NCI-H1436 treated with DMSO at 0.1 percent for 48 hours (cell line): ENCODE data around the gene RAP1GAP.

ENCODE experiments used
- DNase-seq: peaks from one replicate; lab custom pipeline; 2025; lab: John Stamatoyannopoulos, UW

Gene RAP1GAP

DNA sequence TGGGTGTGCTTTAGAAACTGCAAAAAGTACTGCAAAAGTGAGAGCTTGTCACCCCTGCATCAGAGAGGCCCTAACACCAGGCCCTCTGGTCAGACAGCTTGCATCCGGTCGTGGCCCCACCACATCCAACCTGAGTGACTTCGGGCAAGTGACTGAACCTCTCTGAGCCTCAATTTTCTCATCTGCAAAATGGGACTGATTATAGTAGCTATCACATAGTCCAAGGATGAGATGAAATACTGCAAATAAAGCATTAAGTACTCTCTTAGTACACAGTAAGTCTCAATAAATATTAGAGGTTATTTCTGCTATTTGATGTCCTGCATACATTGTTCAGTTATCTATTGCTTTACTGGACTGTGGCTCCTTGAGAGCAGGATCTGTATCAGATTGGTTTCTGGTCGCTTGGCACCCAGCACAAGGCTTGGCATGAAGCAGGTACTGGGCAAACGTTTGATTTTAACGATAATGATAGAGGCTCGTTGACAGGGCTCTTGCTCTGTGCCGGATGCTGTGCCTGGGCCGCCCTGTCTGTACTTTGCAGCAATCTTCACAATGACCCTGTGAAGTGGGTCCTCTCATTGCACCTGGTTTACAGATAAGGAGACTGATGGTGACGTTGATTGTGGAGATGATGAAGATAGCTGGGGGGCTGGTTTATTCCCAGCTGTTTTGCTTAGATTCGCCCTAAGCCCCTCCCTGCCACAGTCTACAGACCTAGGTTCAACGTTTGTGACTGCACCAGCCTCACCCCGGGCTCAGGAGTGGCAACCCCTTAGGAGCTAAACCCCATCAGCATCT lies 43.6 kb downstream of the RAP1GAP start:
- no peak for DNase-seq

DNA sequence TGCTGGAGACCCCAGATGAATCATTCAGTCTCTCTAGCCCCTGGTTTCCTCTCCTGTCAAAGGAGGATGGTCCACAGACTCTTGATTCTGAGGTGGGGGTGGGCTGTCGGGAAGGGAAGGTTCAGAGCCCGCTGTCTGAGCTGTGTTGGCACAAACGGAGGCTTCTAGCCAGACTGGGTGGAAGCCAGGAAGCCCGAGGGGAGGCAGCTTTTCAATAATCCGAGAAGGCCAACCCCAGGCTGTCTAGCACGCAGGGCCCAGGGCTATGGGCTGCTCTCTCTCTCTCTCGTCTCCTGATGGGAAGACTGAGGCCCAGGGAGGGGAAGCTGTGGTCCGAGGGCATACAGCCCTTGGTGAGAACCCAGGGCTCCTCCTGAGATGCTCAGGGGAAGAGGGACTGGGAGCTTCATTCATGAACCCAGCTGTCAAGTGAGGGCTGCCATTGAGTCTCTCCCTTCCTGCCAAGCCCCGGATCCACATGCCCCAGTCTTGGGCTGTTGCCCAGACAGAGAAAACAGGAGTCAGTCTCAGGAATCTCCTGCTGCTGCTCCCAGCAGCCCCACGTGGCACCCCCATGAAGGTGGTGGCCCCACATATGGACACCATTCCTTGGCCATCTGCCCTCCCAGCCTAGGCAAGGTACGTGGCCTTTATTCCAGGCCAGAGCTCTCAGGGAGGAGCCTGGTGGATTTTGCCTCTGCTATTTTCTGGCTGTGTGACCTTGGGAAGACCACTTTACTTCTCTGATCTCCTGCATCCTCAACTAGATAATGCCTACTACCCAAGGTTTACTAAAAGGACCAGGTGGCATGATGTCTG lies 44.4 kb downstream of the RAP1GAP start:
- no peak for DNase-seq

DNA sequence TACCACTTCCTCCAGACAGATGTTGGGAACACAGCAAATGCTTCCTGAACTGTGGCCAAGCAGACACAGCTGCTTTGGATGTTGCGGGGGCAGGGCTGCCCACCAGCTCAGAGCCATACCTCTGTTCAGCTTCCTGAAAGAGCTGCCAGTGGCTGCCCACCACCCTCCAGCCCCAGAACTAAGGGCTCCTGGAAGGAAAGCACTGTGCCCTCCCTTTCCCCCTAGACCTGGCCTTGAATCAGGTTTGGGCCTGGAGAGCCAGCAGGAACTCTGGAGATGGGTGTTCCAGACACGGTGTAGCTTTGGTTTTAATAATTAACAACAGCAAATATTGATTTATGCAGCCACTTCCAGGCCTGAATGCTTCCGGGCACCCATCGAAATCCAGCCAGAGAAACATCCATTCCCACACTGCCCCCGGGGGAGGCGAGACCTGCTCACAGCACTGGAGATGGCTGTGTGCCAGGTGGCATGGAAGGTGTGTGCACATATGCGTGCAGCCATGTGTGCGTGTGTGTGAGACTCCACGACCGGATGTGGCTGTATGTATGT lies 45.7 kb downstream of the RAP1GAP start:
- no peak for DNase-seq

DNA sequence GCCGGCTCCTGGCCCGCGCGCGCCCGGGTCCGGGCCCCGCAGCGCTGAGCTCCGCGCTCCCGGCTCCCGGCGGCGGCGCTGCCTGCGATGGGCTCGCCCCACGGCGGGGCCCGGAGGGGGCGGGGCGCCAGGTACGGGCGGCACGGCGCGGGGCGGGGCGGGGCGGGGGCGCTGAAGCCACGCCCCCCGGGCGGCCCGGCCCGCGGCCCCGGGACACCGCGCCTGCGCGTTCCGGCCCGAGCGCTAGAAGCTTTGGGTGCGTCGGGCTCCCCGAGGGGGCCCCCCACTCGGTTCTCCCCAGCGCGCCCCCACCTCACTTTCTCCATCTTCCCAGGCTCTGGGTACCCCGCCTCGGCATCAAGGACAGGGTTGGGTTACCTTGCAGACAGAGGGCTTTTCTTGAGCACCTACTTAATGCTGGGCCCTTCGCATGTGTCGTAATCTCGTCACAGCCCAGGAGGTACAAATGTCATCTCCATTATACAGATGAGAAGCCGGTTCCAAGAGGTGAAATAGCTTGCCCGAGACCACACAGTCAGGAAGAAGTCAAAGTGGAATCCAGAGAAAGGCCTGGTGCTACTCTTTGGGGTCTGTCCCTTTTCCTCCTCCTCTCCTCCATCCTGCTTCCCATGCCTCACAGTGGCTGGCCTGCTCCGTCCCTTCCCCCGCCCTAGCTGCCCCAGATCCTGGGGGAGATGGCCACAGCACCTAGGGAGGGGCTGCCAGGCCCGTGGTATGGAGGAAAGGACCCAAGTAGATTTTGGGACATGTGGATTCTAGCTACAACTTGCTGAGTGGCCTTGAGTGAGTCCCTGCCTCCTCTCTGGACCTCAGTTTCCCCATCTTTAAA lies 46.5 kb downstream of the RAP1GAP start:
- DNase-seq: no peak

DNA sequence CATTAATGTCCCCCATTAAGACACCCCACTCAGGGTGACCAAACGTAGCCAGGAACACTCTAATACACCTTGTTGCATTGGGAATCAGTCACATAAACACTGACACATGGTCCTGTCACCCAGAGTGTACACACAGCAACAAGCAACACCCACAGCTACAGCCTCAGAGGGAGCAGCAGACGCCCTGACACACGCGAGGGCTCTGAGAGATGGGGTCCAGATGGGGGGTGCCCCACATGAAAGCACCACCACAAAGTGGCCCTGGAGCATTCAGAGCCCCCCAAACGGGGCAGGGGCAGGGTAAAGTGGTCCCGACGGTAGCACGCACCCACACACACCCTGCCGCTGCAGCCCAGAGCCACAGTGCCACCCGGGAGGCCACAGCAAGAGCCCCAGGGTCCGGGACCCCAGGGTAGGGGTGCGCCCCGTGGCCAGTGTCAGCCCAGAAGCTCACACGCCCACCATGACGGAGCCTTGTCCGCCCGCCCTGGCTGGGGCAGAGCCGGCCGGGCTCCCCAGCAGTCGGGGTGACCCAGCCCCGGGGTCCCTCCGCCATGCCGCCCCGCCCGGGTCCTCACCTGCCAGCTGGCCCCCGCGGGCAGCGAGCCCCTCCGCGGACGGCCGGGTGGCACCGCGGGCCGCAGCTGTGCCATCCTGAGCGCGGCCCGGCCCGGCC lies 47.3 kb downstream of the RAP1GAP start:
- DNase-seq: no peak

DNA sequence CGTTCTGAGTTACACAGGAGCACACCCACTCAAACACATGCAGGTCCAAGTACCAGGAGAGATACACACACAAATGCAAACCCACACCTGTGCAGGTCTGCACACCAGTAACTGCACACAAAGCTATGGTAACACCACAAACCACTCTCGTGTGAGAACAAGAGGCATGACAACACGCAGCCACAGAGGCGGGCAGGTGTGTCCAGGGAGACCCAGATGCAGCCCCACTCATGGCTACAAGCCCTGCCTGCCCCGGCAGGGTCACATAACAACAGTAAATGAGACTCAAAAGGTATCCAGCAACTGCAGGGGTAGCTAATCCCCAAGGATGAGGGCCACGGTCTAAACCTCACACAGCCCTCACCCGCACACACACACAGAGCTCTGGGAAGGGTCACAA lies 48.1 kb downstream of the RAP1GAP start:
- DNase-seq: no peak

DNA sequence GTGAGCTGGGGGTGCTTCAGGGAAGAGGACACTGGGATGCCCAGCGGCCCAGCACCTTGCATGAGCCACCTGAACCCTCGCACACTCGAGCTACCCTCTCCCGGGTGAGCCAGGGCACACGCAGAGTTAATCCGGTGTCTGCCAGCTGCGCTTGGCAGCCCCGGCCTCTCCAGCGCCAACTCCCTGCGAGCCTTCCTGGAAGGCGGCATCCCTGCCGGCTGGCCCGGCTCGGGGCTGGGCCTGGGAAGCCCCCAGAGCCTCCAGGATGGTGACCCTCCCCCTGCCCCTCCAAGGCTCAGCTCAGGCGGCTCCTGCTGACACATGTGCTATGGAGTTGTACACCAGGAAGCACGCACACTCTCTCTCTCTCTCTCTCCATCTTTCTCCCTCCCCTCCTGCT lies 48.7 kb downstream of the RAP1GAP start:
- no peak for DNase-seq

DNA sequence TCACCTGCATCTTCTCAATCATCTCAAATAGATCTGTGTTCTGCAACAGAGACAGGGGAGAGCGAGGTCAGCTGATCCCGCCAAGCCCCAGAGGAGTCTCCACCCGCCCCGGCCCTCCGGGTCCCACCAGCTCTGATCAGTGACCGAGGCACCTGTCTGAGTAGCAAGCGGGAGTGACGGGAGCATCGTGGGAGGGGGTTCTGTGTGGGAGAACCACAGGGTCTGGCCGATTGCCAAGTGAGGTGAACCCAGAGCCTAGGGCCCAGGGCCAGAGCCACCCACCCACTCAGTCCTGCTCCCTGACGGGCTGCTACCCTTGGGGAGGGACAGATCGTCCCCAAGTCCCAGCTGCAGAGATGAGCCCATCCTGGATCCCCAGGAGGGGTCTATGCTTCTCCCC lies 49.1 kb downstream of the RAP1GAP start:
- DNase-seq: no peak

DNA sequence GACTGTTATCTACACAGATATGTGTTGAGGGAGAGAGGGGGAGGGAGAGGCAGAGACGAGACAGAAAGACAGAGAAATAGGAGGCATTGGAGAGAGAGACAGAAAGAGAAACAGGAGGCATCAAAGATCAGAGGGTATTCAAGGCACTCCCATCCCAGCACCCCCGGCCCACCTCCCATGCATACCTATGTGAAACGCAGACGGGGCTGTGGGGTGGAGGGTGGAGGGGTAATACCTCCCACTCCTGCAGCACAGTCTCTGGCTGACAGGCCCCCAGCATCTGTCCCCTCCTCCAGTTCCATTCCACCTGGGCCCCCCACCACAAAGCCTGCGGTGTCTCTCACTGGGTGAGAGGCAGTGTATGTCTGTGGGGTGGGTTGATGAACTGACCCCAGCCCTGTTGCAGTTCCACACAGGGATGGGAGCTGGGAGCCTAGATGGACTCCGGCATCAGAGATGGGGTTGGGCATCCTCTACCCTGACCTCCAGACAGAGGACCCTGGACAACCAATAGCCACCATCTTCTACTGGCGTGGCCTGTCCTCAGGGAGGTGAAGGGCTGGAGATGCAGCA lies 49.7 kb downstream of the RAP1GAP start:
- DNase-seq: no peak

DNA sequence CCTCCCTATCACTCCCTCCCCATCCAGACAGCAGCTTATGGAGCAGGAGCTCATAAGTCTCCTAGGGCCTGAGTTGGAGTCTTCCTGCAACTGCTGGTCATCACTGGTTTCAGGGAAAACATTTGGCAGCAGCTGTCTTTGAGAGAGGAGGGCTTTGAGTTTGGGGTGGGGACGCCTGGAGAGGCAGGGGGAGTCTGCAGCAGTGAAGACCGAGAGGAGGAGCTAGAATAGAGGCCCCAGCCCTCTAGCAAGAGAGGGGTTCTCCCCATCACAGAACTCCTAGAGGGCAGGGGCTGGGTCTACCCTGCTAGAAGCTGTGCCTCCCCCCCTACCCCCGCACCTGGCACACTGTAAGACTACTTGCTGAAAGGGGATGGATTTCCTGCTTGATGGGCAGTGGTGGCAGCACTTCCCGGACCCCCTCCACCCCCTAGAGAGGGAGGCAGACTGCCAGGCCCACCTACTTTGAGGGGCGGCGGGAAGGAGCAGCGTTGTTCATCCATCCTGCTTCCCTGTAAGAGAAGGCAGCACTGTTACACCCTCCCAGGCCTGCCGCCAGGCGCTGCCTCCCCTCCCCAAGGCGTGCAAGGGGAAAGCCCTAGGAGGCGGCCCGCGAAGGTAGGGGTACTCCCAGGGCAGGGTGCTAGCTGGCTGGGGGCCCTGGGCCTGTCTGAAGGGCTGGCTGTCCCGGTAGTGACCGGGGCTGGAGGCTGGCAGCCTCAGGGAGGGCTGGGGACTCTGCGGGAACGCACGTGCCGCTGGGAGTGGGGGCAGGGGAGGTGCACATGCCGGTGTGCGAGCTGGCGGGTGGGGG lies 50.4 kb downstream of the RAP1GAP start:
- DNase-seq: no peak

DNA sequence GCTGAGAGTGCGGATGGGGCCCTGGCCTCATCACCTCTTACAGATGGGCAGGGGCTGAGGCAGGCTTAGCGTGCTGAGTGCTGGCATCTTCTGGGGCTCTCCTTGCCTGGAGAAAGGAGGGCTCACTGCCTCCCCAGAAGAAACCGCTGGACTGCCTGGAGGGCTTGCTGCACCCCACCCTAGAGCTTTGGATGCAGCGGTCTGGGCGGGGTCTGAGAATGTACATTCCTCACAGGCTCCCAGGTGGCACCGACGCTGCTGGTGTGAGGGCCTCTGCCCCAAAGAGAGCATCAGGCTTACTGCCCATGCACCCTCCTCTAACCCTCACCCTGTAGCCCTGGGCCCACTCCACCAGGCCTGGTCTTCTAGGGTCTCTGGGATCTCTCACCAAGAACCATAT lies 51.1 kb downstream of the RAP1GAP start:
- no peak for DNase-seq

DNA sequence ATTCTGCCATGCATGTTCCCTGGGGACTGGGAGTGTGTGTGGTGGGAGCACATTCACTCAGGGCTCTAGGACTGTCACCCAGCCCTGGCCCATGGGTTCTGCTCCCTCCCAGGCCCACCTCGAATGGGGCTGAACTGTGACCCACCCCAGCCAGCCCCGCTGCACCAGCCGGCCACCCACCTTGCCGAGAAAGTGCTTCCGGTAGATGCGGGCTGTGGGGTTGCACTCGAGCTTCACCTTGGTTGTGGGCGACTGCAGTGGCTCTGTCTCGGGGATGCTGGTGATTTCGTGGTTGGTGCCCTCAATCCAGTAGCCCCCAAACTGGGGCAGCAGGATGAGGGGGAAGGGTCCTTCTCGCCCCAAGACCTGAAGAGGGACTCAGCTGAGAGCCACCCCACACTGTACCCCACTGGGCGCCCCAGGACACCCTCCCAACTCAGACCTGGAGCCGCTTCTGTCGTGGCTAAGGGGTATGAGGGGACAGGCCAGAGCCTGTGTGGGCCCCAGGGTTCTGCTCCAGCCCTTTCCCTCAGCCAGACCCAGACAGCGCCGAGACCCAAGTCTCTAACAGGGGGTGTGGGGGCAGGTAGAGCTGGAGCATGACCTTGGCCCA lies 51.9 kb downstream of the RAP1GAP start:
- no peak for DNase-seq

DNA sequence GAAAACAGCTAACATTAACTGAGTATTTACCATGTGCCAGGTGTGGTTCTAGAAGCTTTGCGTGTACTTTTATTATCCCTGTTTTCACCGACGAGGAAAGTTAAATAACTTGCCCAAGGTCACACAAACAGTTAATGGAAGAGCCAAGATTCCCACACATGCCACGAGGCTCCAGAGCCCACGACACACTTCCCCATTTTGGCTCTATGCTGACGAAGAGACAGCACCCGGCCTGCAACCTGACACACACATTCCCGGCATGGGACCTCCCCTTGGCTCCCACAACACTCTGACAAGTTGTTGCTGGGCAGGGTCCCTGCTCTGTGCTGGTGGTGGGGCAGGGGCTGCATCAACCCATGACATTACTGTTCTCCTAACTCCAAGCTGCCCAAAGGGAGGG lies 52.8 kb downstream of the RAP1GAP start:
- DNase-seq: no peak

DNA sequence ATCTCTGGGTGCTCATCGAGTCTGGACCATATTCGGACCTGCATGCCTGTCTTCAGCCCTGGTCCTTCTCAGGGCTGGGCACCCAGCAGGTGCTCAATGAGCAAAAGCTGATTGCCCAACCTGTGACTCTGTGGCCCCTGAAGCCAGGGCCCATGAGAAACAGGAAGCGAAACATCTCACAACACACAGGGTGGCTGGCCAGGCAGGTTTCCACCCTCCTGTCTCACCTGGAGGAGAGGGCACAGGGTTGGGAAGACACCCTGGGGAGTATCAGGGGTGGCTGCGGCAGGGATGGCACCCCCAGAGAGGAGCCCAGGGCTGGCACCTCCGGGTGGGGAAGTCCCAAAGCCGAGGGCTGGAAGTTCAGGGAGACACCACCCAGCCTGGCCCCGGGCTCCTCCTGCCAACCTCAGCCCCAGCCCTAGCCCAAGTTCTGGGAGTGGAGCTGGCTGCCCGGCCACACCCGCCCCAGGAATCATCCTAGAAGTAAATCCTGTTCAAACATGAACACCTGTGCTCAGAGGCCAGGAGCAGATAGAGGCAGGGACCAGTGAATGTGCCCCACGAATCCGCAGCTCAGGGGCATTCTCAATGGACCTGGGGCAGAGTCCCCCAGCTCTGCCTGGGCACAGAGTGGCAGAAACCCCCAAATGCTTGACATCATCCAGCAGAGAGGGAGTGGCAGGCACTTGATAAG lies 54.6 kb downstream of the RAP1GAP start:
- DNase-seq: no peak

DNA sequence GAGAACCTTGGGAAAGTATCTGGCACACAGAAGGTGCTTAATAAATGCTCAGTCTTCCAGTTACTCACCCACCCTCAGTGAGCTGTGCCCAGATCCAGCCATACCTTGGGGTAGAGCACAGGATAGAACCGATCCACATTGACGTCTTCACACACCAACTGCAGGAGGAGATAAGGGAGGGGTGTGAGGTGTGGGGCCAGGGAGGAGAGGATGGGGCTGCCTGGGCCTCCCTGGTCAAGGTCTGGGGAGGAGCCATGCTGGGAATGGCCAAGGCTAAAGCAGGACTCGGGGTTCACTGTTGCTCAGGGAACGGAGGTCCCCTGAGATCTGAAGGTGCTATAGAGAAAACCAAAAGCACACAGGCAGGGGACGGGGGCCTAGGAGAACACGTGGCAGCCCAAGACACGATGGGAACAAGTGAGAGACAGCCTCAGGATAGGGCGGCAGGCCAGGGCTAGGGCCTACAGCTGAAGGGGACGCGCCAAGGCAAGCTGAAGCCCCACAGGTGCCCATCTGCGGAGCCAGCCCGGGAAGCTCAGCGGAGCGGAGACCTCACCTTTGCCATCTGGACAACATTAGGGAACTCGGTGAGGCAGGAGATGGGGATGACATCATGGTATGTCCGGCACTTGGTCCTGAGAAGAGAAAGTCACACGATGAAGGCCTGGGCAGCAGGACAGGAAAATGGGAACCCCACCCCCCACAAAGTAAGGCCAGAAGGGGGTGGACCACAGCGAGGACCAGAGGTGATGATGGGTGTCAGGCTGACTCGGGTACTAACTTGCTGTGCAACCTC lies 55.9 kb downstream of the RAP1GAP start:
- DNase-seq: no peak

DNA sequence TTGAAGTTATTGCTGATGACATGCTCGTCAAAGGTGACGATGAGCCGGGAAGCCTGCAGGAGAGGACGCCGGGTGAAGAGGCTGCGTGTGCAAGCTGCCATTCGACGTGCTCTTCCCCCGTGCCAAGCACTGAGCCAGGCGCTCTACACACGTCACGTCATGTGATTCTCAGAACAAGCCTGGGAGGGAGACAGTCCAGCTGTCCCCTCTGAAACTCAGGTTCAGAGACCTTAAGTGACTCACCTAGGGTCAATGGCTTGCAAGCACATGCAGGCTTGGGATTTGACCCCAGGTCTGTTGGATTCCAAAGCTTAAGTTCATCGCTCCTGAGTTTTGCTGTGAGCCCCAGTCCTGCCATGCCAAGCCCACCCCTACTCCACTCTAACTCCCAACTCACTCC lies 57.1 kb downstream of the RAP1GAP start:
- DNase-seq: no peak

DNA sequence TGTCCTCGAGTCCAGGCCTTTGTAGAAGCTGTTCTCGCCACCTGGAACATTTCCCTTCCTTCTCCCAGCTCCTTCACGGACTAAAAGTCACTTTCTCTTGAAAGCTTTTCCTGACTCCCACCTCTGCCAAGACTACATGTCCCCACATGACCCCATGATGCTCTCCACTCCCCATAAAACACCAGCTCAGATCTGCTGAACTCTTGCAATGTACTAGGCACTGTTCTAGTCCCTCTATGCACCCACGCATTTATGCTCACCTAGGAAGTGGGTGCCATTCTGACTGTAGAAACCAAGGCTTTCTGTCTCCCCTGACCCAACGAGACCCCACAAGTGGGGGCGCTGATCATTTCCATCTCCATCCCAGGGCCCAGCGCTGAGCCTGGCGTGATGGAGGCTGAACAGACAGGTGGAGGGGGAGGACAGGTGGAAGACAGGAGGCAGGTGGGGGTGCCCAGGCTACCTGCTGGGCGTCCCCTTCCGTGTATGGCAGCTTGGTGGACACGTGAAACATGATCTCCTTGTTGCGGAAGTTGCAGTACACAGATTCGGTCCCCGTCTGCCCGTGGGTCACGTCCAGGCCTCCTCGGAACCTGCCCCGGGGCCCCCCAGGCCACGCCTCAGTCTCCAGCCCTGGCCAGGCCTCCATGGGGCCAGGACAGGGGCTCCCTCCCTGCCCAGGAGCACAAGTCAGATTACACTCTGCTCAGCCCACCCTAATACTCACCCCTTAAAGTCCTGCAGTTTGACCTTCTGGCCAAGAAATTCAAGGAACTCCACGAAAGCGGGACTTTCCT lies 58.0 kb downstream of the RAP1GAP start:
- no peak for DNase-seq

DNA sequence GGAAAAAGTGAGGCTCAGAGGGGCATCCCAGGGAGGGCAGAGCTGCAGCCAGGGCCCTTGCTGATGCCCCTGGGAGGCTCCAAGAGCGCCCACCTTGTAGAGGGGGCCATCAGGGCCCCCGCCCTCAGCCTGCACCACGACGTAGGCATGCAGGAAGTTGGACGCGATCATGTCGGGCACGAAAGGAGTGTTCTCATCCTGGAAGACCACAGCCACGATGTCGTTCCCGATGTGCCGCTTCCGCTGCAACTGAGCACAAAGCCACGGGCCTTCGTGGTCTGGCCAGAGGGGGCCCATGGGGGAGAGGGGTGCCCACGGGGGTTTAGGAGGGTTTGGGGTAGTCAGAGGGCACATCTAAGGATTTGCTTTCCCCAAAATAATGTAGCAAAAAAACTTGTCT lies 59.1 kb downstream of the RAP1GAP start:
- DNase-seq: no peak
